ENCODE measurements around the gene DCUN1D2.

The DCUN1D2 gene

DNA sequence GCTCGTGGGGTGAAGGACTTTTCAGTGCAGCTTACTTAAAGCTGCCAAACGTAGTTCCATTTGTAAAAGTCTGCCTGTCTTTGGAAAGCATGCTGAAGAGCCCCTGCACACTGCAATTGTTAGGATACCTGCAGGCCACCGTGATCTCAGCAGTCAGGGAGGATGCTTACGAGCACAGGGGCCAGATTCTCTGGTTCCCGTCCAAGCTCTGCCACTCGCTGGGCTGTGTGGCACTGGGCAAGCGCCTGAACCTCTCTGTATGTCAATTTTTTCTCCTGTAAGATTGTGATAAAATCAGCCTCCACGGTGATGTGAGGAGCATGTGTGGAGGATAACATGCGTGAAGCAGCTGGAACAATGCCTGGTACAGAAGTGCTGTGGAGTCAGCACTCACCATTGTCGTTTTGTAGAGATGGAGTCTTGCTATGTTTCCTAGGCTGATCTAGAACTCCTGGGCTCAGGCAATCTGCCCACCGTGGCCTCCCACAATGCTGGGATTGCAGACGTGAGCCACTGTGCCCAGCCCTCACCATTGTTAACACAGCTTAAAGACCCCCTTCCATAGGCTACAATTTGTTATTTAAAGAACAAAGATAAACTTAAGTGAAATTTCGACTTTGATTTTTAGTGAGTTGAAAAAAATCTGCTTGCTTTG lies 40.7 kb downstream of the DCUN1D2 start:
- no peak for DNase-seq (ENCODE audit: extremely low read depth, low read depth)
- TF ChIP-seq, protein P1, sequence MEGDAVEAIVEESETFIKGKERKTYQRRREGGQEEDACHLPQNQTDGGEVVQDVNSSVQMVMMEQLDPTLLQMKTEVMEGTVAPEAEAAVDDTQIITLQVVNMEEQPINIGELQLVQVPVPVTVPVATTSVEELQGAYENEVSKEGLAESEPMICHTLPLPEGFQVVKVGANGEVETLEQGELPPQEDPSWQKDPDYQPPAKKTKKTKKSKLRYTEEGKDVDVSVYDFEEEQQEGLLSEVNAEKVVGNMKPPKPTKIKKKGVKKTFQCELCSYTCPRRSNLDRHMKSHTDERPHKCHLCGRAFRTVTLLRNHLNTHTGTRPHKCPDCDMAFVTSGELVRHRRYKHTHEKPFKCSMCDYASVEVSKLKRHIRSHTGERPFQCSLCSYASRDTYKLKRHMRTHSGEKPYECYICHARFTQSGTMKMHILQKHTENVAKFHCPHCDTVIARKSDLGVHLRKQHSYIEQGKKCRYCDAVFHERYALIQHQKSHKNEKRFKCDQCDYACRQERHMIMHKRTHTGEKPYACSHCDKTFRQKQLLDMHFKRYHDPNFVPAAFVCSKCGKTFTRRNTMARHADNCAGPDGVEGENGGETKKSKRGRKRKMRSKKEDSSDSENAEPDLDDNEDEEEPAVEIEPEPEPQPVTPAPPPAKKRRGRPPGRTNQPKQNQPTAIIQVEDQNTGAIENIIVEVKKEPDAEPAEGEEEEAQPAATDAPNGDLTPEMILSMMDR (IDR thresholded peaks at IDR 0.05; ENCODE audit: low read depth, low read length): no peak

DNA sequence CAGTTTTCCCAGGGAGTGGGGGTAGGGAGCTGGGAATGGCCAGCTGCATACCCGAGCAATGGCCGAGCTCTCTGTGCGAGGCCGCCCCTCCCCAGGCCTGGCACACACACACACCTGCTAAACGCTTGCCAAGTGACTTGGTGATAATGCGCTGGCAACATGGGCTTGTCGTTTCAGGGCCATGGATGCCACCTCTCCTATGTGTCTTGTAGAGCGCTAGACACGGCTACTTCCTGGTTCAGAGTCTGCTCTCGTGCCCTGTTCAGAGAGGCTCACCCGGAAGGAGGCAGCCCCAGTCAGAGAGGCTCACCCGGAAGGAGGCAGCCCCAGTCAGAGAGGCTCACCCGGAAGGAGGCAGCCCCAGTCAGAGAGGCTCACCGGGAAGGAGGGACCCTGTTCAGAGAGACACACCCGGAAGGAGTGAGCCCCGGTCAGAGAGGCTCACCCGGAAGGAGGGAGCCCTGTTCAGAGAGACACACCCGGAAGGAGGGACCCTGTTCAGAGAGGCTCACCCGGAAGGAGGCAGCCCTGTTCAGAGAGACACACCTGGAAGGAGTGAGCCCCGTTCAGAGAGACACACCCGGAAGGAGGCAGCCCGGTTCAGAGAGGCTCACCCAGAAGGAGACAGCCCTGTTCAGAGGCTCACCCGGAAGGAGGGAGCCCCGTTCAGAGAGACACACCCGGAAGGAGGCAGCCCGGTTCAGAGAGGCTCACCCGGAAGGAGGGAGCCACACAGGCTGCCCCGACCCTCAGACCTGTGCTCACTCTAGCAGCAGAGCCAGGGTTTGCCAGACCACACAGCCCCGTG lies 41.4 kb downstream of the DCUN1D2 start:
- TF ChIP-seq, protein P1 (IDR thresholded peaks at IDR 0.05; ENCODE audit: low read depth, low read length): no peak
- no peak for DNase-seq (ENCODE audit: extremely low read depth, low read depth)

DNA sequence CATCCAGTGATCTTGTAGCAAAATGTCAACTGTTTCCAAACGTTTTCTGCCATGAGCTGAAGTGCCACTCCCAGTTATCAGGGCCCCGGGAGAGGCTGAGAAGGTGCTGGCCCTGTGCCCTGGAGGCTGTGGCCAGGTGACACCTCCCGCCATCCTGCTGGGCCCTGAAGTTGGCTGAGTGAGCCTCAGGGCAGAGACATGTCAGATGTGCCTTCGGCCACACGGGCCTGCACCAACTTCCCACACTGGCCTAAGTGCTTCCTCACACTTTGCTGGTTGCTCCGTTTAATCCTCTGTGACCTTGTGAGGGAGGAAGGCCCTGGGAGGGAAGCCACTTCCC lies 42.0 kb downstream of the DCUN1D2 start:
- DNase-seq (ENCODE audit: extremely low read depth, low read depth): no peak
- TF ChIP-seq, protein P1 (IDR thresholded peaks at IDR 0.05; ENCODE audit: low read depth, low read length): no peak

DNA sequence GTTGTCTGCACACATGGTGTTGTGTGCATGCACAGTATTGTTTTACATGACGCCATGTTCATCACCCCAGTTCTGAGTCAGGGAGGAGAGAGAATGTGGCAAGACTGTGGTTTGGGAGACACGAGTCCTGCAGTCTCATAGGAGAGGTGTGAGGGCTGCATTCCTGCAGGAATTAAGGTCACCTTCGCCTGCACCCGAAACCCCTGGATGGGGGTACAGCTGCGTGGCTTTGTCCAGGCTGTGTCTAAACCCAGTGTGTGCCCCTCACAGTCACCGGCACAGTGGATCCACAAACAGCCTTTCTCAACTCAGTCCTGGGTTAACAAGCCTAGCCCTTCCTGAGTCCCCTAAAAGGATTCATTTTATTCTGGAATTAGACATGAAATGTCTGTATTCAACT lies 42.9 kb downstream of the DCUN1D2 start:
- TF ChIP-seq, protein P1 (IDR thresholded peaks at IDR 0.05; ENCODE audit: low read depth, low read length): no peak
- DNase-seq (ENCODE audit: extremely low read depth, low read depth): no peak

DNA sequence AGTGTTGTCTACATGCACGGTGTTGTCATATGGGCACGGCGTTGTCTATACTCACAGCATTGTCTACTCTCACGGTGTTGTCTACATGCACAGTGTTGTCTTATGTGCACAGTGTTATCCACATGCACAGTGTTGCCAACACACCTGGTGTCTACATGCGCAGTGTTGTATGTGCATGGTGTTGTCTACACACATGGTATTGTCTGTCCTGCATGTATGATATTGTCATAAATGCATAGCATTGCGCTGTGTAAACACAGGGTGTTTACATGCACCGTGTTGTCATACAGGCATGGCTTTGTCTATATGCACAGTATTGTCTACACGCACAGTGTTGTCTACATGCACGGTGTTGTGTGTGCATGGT lies 44.0 kb downstream of the DCUN1D2 start:
- TF ChIP-seq, protein P1 (IDR thresholded peaks at IDR 0.05; ENCODE audit: low read depth, low read length): no peak
- DNase-seq (ENCODE audit: extremely low read depth, low read depth): no peak

DNA sequence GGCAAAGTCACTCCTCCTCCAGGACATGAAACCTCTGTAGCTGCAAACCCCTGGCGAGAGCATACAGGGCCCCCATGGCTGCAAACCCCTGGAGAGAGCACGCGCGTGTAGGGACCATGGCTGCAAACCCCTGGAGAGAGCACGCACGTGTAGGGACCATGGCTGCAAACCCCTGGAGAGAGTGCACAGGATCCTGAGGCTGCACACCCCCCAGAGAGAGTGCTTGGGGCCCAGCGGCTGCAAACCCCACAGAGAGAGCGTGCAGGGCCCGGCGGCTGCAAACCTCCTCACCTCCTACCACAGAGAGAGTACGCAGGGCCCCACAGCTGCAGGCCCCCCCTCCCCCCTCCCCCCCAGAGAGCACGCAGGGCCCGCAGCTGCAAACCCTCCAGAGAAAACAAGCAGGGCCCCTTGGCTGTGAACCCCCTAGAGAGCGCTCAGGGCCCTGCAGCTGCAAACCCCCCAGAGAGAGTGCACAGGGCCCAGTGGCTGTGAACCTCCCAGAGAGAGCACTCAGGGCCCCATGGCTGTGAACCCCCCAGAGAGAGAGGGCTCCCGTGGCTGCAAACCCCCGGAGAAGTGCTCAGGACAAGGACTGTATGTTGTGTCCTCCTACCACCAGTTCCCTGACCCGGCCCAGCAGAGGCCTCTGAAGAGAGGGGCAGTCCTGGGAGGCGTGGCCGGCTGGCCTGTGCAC lies 44.6 kb downstream of the DCUN1D2 start:
- TF ChIP-seq, protein P1 (IDR thresholded peaks at IDR 0.05; ENCODE audit: low read depth, low read length): no peak
- no peak for DNase-seq (ENCODE audit: extremely low read depth, low read depth)

DNA sequence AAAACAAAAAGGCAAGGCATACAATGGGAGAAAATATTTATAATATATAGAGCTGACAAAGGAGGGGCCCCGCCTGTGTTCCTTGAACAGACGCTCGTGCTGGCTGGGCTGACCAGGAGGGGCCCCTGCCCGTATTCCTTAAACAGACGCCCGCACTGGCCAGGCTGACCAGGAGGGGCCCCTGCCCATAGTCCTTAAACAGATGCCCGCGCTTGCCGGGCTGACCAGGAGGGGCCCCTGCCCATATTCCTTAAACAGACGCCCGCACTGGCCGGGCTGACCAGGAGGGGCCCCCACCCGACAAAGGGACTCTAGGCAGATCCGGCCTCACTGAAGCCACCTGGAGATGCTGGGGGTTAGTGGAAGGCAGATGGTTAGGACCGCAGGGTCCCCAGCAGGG lies 46.5 kb downstream of the DCUN1D2 start:
- no peak for DNase-seq (ENCODE audit: extremely low read depth, low read depth)
- TF ChIP-seq, protein P1 (IDR thresholded peaks at IDR 0.05; ENCODE audit: low read depth, low read length): no peak

All from AG09319 (cell line).